Skin epidermis (tissue), 12 donors: ENCODE data around the gene ADGRL3.
"Not testable (repeated sequence)": the region's sequence is repeated elsewhere in the genome, so short reads cannot be mapped to it uniquely, and the experiment has no call there.

Source experiments
- H3K27ac ChIP-seq, 21 experiments: fragments of 200-600 bp; sonication (generic) in 11 of 21; one replicate each; pipeline ENCODE4 v1.5.0; 2020; ENCODE audit warnings: mild to moderate bottlenecking in 3 of 21, inconsistent platforms in 2 of 21, moderate library complexity in 2 of 21
- H3K4me3 ChIP-seq, 7 experiments: fragments of 200-600 bp; sonication (generic) in 2 of 7; one replicate each; pipeline ENCODE4 v1.5.0; 2020; ENCODE audit warnings: inconsistent platforms in 2 of 7, mild to moderate bottlenecking in 2 of 7, moderate library complexity in 1 of 7

The ADGRL3 gene

GRCh38 chr4:61580721-61581377 is 380.7 kb downstream of the ADGRL3 start:
- no peak overlapping the region for H3K4me3 ChIP-seq
- no peak overlapping the region for H3K27ac ChIP-seq

- Histone ChIP-seq H3K4me3 (no peak overlapping the region), H3K27ac (no peak overlapping the region)
Measured at GRCh38 chr4:61583696-61584095, 383.6 kb downstream of the ADGRL3 start.

- no peak overlapping the region for H3K4me3 ChIP-seq
- H3K27ac ChIP-seq = no peak overlapping the region
Measured at GRCh38 chr4:61588621-61589402, 388.7 kb downstream of the ADGRL3 start.

GRCh38 chr4:61590881-61591280 is 390.8 kb downstream of the ADGRL3 start:
- Histone ChIP-seq H3K4me3 (no peak overlapping the region), H3K27ac (no peak overlapping the region)

- H3K27ac ChIP-seq = no peak overlapping the region
- no peak overlapping the region for H3K4me3 ChIP-seq
Measured at GRCh38 chr4:61596606-61597340, 396.6 kb downstream of the ADGRL3 start.

GRCh38 chr4:61603086-61603485 is 403.0 kb downstream of the ADGRL3 start:
- no peak overlapping the region for H3K4me3 ChIP-seq
- H3K27ac ChIP-seq = no peak overlapping the region

- peak overlapping the region in 1 of 21 experiments; percentile 44 for H3K27ac ChIP-seq
- no peak overlapping the region for H3K4me3 ChIP-seq
Measured at GRCh38 chr4:61604054-61604453, 403.9 kb downstream of the ADGRL3 start.

GRCh38 chr4:61605984-61606383 is 405.9 kb downstream of the ADGRL3 start:
- Histone ChIP-seq H3K4me3 (no peak overlapping the region), H3K27ac (no peak overlapping the region)

- no peak overlapping the region for H3K27ac ChIP-seq
Measured at GRCh38 chr4:61614231-61614630, 414.1 kb downstream of the ADGRL3 start.

GRCh38 chr4:61619528-61619927 is 419.4 kb downstream of the ADGRL3 start:
- Histone ChIP-seq H3K27ac (no peak overlapping the region), H3K4me3 (no peak overlapping the region)

More at GRCh38 chr4:61614231-61614630, 414.1 kb downstream of the ADGRL3 start:
- H3K4me3 ChIP-seq = no peak overlapping the region

- Histone ChIP-seq H3K4me3 (no peak overlapping the region), H3K27ac (no peak overlapping the region)
Measured at GRCh38 chr4:61628282-61628681, 428.2 kb downstream of the ADGRL3 start.

- Histone ChIP-seq H3K4me3 (no peak overlapping the region), H3K27ac (no peak overlapping the region)
Measured at GRCh38 chr4:61628727-61629126, 428.6 kb downstream of the ADGRL3 start.

- Histone ChIP-seq H3K4me3 (no peak overlapping the region), H3K27ac (no peak overlapping the region)
Measured at GRCh38 chr4:61630548-61630947, 430.4 kb downstream of the ADGRL3 start.

- H3K27ac ChIP-seq = no peak overlapping the region
Measured at GRCh38 chr4:61638591-61638990, 438.5 kb downstream of the ADGRL3 start.

GRCh38 chr4:61646746-61647350 is 446.7 kb downstream of the ADGRL3 start:
- H3K4me3 ChIP-seq, H3K27ac ChIP-seq: not testable (repeated sequence)

More at GRCh38 chr4:61638591-61638990, 438.5 kb downstream of the ADGRL3 start:
- no peak overlapping the region for H3K4me3 ChIP-seq

- no peak overlapping the region for H3K27ac ChIP-seq
- no peak overlapping the region for H3K4me3 ChIP-seq
Measured at GRCh38 chr4:61648264-61648663, 448.1 kb downstream of the ADGRL3 start.

GRCh38 chr4:61657016-61657415 is 456.9 kb downstream of the ADGRL3 start:
- H3K4me3 ChIP-seq = no peak overlapping the region
- no peak overlapping the region for H3K27ac ChIP-seq

GRCh38 chr4:61661960-61662359 is 461.8 kb downstream of the ADGRL3 start:
- Histone ChIP-seq H3K27ac (no peak overlapping the region), H3K4me3 (no peak overlapping the region)

- H3K4me3 ChIP-seq = no peak overlapping the region
- H3K27ac ChIP-seq = no peak overlapping the region
Measured at GRCh38 chr4:61662362-61662761, 462.2 kb downstream of the ADGRL3 start.

- no peak overlapping the region for H3K4me3 ChIP-seq
- no peak overlapping the region for H3K27ac ChIP-seq
Measured at GRCh38 chr4:61663310-61663709, 463.2 kb downstream of the ADGRL3 start.
